ENCODE results near the gene PPP1R10. TPM values are rescaled to one million over a fixed set of nuclear protein-coding genes. Genes with fewer than 3 reads are reported as not detected.

Gene PPP1R10
- total RNA-seq, 1 experiment from 2014 or later, result 123 TPM

GRCh38 chr6:30647242-30648116, 30.4 kb upstream of the PPP1R10 start:
- Histone ChIP-seq H3K4me2 (ENCODE audit: insufficient read depth, insufficient read length, low read length) (peak overlapping the region; percentile 76), H3K4ac (ENCODE audit: low read depth, low read length) (no peak overlapping the region), H3K9me3 (ENCODE audit: control insufficient read depth, low read depth, low read length) (no peaks in the 10 kb centered on the region), H3K14ac (ENCODE audit: insufficient read depth, low read length) (peak overlapping the region; percentile 83), H3T11ph (ENCODE audit: low read length) (no peak overlapping the region), H4K20me1 (ENCODE audit: control insufficient read depth, insufficient read depth, insufficient read length) (no peaks in the 10 kb centered on the region), H4K91ac (ENCODE audit: insufficient read length, low read depth, low read length) (no peak overlapping the region), H3K79me1 (ENCODE audit: insufficient read depth, low read depth, low read length, poor library complexity, severe bottlenecking) (peaks cover 2% of the 10 kb centered on the region), H3K4me1 (ENCODE audit: insufficient read depth, low read length) (no peaks in the 10 kb centered on the region), H3K23ac (ENCODE audit: insufficient read length, low read depth, low read length) (no peak overlapping the region), H4K5ac (ENCODE audit: insufficient read length, low read depth, low read length) (no peak overlapping the region), H3K18ac (ENCODE audit: insufficient read length, low read depth, low read length) (peak overlapping the region; percentile 85), H4K8ac (replicated peaks; ENCODE audit: insufficient read length, low read depth, low read length) (no peak overlapping the region), H3K56ac (ENCODE audit: insufficient read length, low read depth, low read length) (no peak overlapping the region), H3K27ac (ENCODE audit: insufficient read length, low read depth, low read length) (no peak overlapping the region), H2AK5ac (ENCODE audit: insufficient read length, low read length) (no peak overlapping the region), H3K9ac (ENCODE audit: extremely low read depth, insufficient read length, low read length) (peak overlapping the region; percentile 70), H3K79me2 (ENCODE audit: insufficient read depth, low read length) (no peaks in the 10 kb centered on the region), H2AFZ (ENCODE audit: low read length) (no peak overlapping the region), H2BK20ac (ENCODE audit: low read depth, low read length, poor library complexity, severe bottlenecking) (no peak overlapping the region), H2BK12ac (ENCODE audit: insufficient read length, low read depth, low read length) (no peak overlapping the region), H2BK5ac (ENCODE audit: insufficient read length, low read length) (peak overlapping the region; percentile 61), H2BK120ac (ENCODE audit: low read depth, low read length, poor library complexity, severe bottlenecking) (no peak overlapping the region), H3K27me3 (ENCODE audit: insufficient read depth, low read length) (no peaks in the 10 kb centered on the region), H2BK15ac (ENCODE audit: low read depth, low read length) (no peak overlapping the region), H3K23me2 (ENCODE audit: insufficient read length, low read depth, low read length, poor library complexity, severe bottlenecking) (peaks cover 8% of the 10 kb centered on the region)
- TF ChIP-seq CTCF (conservative IDR thresholded peaks at IDR 0.05), result no peak
- Mint-ChIP-seq H3K4me3 (peak overlapping the region; percentile 85 to 94), H3K27me3 (ENCODE audit: low read depth) (no peaks in the 10 kb centered on the region), H3K36me3 (ENCODE audit: insufficient read depth in 1 of 3, low read depth in 3 of 3) (peaks cover 17 to 65% (median 57%) of the 10 kb centered on the region in 3 experiments), H3K9me3 (no peaks in the 10 kb centered on the region), H3K4me1 (peaks cover 14 to 17% of the 10 kb centered on the region in 2 experiments), H3K27ac (peak overlapping the region in 2 of 3 experiments; percentile 35 to 90; a peak in 3 of 7 replicates)
- DNase-seq, result peak; percentile 89
- WGBS (ENCODE audit: extremely low coverage, insufficient read length, low lambda C conversion rate), result no CpG with 5 or more reads among the region's 78 CpGs

Measured in H9 (cell line).